Left lung (tissue), 10 donors: ENCODE data around the gene ELL. TPM values are rescaled to one million over a fixed set of nuclear protein-coding genes. Genes with fewer than 3 reads are reported as not detected.

ENCODE experiments used
- ATAC-seq: fragments of 200-7000 bp; cut with Tn5 transposase; one replicate; pipeline ENCODE4 v1.9.1; 2020; ENCODE audit warnings: moderate library complexity
- DNase-seq, 4 donors: peaks; one replicate each; pipeline ENCODE4 v3.0.0-alpha.2; 2013 to 2020
- H3K27ac ChIP-seq, 2 donors: fragments of 200-600 bp; sonication (generic) in 1 of 2; one replicate each; pipeline versions ENCODE4 v1.5.0 to v1.8.0; 2020 to 2021
- H3K27me3 ChIP-seq, 2 donors: fragments of 200-600 bp; sonication (generic) in 1 of 2; one replicate each; pipeline versions ENCODE4 v1.5.0 to v1.8.0; 2020 to 2021
- H3K36me3 ChIP-seq, 2 donors: fragments of 200-600 bp; sonication (generic) in 1 of 2; one replicate each; pipeline versions ENCODE4 v1.5.0 to v1.8.0; 2020 to 2021
- H3K4me1 ChIP-seq, 2 donors: fragments of 200-600 bp; one replicate each; pipeline ENCODE4 v1.8.0; 2021
- H3K4me3 ChIP-seq, 2 donors: fragments of 200-600 bp; sonication (generic) in 1 of 2; one replicate each; pipeline versions ENCODE4 v1.5.0 to v1.8.0; 2020 to 2021; ENCODE audit warnings: mild to moderate bottlenecking in 1 of 2
- H3K9me3 ChIP-seq, 2 donors: fragments of 200-600 bp; sonication (generic) in 1 of 2; one replicate each; pipeline versions ENCODE4 v1.5.0 to v1.8.0; 2020 to 2021
- intact Hi-C, 2 donors: fragments of 100-400 bp; cut with DNase I; formaldehyde crosslinking; loops; one replicate each; pipeline versions ENCODE4 v1.11.2 to v1.14.2; 2022
- polyA plus RNA-seq, 6 donors: library from polyadenylated mRNA; unstranded; fragments of 120-200 nt; gene quantifications; one replicate each; pipeline ENCODE4 v1.2.1, GENCODE V29; 2013; ENCODE audit not compliant: insufficient read length in 6 of 6
- total RNA-seq, 2 donors: library from RNA; stranded (reverse); fragmentation: NEBNext Ultra II Directional; extraction: Animal tissue kit (Norgen Biotek cat#: 25700); gene quantifications; one replicate each; pipeline ENCODE4 v1.2.1, GENCODE V29; 2021
- TF ChIP-seq, protein P1 (sequence below), 2 donors: fragments of 200-600 bp; sonication (generic) in 1 of 2; IDR thresholded peaks; one replicate each; pipeline versions ENCODE4 v1.5.0 to v1.8.0; 2021; ENCODE audit warnings: antibody characterized with exemption in 2 of 2
- donor health status: DM: no; HTN: yes; CAD: no.
- donor health status: DM: no; HTN: no; CAD: no.

The ELL gene
- total and polyA plus RNA-seq, 8 donors: 8.5 to 22.9 (median 9.9) TPM

DNA sequence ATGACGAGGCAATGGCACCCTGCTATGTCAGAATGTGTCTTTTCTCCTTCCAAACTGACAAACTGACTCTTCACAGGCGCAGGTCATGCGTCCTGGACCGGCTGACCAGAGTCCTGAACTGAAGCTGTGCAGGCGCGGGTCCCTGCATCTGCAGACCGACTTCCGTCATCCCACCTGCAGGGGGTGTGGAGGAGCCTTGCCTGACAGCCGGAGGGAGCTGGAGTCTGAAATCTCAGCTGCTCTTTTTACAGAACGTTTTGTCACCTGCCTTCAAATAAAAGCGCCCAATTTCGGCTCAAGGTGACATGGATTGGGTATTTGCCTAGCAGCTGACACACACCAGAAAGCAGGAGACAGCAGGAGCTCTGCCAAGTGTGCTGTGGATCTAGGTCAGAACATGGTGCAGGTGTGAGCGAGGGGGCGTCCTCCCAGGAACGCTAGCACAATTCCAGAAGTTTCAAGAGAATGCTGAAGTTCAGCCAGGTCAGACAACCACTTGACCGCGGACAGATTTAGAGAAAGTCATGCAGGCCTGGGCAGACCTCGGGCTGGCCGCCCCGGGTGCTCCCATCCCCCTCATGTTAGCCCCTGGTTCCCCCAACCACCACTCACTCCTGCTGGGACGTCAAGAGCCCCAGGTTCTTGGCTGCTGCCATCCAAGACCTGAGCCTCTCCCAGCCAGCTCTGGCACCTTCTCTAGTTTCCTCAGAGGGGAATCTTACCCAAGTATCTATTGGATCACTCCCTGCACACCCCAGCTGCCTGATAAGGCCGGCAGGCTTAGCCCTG, 32.8 kb downstream of the ELL start:
- Histone ChIP-seq H3K27ac (peak overlapping the region in 1 of 2 donors; percentile 7), H3K4me3 (no peak overlapping the region), H3K9me3 (no peaks in the 10 kb centered on the region), H3K27me3 (no peaks in the 10 kb centered on the region), H3K36me3 (no peaks in the 10 kb centered on the region), H3K4me1 (peaks cover 21 to 80% of the 10 kb centered on the region in 2 donors)
- ATAC-seq (peak; percentile 51), DNase-seq (no peak)
- intact Hi-C loops: no loop called here
- TF ChIP-seq, protein P1, sequence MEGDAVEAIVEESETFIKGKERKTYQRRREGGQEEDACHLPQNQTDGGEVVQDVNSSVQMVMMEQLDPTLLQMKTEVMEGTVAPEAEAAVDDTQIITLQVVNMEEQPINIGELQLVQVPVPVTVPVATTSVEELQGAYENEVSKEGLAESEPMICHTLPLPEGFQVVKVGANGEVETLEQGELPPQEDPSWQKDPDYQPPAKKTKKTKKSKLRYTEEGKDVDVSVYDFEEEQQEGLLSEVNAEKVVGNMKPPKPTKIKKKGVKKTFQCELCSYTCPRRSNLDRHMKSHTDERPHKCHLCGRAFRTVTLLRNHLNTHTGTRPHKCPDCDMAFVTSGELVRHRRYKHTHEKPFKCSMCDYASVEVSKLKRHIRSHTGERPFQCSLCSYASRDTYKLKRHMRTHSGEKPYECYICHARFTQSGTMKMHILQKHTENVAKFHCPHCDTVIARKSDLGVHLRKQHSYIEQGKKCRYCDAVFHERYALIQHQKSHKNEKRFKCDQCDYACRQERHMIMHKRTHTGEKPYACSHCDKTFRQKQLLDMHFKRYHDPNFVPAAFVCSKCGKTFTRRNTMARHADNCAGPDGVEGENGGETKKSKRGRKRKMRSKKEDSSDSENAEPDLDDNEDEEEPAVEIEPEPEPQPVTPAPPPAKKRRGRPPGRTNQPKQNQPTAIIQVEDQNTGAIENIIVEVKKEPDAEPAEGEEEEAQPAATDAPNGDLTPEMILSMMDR (IDR thresholded peaks at IDR 0.05): no peak

DNA sequence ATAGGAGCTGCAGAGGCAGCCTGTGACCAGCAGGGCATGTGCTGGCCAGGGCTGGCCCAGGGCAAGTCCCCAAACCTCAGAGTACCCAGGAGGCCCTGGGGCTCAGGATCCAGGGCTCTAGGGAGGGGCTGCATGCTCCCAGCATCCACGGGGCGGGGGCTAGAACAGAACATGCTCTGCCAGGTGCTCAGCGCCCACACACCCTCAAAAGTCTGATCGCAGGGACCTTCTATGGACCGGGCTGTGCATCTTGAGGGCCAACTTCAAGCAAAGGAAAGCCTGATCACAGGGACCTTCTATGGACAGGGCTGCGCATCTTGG, 33.5 kb downstream of the ELL start:
- TF ChIP-seq, protein P1 (IDR thresholded peaks at IDR 0.05): peak in 1 of 2 donors; percentile 24
- intact Hi-C loops: no loop called here
- Histone ChIP-seq H3K36me3 (no peaks in the 10 kb centered on the region), H3K27ac (no peak overlapping the region), H3K4me1 (peaks cover 21 to 80% of the 10 kb centered on the region in 2 donors), H3K4me3 (no peak overlapping the region), H3K27me3 (no peaks in the 10 kb centered on the region), H3K9me3 (no peaks in the 10 kb centered on the region)
- peak; percentile 35 for ATAC-seq
- DNase-seq: no peak

DNA sequence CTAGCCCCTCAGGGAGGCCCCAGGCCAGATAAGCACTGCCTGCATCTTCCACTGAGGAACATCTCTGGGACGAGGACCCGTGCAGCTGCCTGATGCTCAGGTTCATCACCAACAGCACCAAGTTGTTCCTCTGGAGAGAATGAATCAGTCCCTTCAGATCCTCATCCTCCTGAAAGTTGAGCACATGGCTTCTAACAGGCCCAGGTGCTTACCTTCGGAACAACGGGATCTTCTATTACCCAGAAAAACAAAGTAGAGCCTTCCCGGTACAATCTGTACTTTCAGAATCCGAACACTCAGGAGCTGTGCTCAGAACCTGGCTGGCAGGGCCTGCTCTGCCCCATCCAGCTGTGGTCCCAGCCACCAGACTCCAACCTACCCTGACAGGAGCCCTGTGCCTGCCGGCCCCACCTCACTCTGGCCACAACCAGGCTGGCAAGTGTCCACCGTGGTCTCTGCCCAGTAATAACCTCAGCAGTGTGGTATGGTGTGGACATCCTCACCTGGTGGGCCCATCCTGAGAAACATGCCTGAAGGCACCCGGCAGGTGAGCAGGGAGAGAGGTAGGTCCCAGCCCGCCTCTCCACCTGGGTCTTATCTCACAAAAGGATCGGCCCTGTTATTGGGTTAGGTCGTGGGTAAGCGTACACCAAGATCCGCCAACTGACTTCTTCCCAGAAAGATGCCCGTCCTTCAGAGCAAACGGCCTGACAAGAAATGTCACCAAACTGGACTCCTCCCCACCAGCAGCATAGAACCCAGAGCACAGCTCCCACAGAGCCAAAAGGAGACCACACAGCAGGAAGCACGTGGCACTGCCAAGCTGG, 34.1 kb downstream of the ELL start:
- H3K9me3 ChIP-seq: no peaks in the 10 kb centered on the region
- no peaks in the 10 kb centered on the region for H3K36me3 ChIP-seq
- DNase-seq (no peak), ATAC-seq (no peak)
- intact Hi-C loops: no loop called here
- no peaks in the 10 kb centered on the region for H3K27me3 ChIP-seq
- no peak overlapping the region for H3K4me3 ChIP-seq
- TF ChIP-seq, protein P1 (IDR thresholded peaks at IDR 0.05): no peak
- peaks cover 21 to 80% of the 10 kb centered on the region in 2 donors for H3K4me1 ChIP-seq
- no peak overlapping the region for H3K27ac ChIP-seq

DNA sequence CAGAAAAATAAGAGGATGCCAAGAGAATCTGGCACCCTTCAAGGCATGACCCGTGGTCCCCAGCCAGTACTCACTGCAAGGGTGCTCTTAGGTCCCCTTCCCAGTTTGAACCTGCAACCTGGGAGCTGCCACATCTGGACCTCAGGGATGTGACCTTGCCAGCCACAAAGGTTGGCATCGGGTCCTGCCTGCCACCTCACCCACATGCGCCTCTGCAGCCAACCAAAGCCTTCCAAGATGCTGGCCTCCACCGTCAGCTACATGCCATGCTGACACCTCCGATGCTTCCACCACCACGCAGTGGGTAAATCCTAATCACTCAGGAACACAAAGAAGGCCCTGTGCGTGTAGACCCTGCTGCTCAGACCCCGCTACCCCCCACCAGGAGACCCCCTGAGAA, 35.1 kb downstream of the ELL start:
- Histone ChIP-seq H3K27me3 (no peaks in the 10 kb centered on the region), H3K4me3 (no peak overlapping the region), H3K36me3 (no peaks in the 10 kb centered on the region), H3K9me3 (no peaks in the 10 kb centered on the region), H3K4me1 (peaks cover 24 to 90% of the 10 kb centered on the region in 2 donors), H3K27ac (peak overlapping the region in 1 of 2 donors; percentile 55)
- TF ChIP-seq, protein P1 (IDR thresholded peaks at IDR 0.05): no peak
- ATAC-seq (no peak), DNase-seq (no peak)
- intact Hi-C loops: no loop called here

DNA sequence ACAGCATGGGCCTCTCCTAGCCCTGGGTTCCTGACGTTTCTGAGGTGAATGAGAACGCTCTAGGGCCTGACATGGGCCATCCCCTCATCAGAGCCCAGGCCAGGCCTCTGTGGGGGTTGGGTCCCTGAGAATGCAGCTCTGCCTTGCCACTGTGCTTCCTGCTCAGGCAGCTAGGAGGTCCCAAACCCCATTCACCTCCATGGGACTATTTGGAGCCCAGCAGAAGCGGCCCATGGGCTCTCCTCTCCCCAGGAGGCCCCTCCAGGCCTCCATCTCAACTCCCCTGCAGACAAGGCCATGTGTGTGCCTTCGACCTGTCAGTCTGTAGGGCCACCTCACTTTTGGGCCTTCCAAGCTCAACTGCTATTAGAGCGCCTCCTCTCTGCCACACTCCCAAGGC, 36.9 kb downstream of the ELL start:
- H3K36me3 ChIP-seq: no peaks in the 10 kb centered on the region
- H3K27ac ChIP-seq: peak overlapping the region in 1 of 2 donors; percentile 18
- TF ChIP-seq, protein P1 (IDR thresholded peaks at IDR 0.05): no peak
- no peak overlapping the region for H3K4me3 ChIP-seq
- H3K27me3 ChIP-seq: no peaks in the 10 kb centered on the region
- no peaks in the 10 kb centered on the region for H3K9me3 ChIP-seq
- ATAC-seq: no peak
- DNase-seq: no peak
- intact Hi-C loops: no loop called here
- peaks cover 37 to 100% of the 10 kb centered on the region in 2 donors for H3K4me1 ChIP-seq
